Endothelial cell of umbilical vein (primary cell): ENCODE data around the gene AGRN. TPM values are rescaled to one million over a fixed set of nuclear protein-coding genes. Genes with fewer than 3 reads are reported as not detected.

ENCODE experiments used
- BruUV-seq: library from RNA; stranded (reverse); fragments of 400-500 nt; replicated peaks from 2 replicates; lab custom pipeline; 2021; lab: Mats Ljungman, UMichigan
- CTCF ChIA-PET: fragments of 300-600, 350-600 bp; sonication (Branson Sonifier 250); formaldehyde crosslinking; loops from one replicate; lab custom pipeline; 2021; ENCODE audit warnings: antibody characterized with exemption, inconsistent platforms; lab: Charles Lee
- POLR2A ChIA-PET: fragments of 300-600, 350-600 bp; sonication (Branson Sonifier 250); formaldehyde crosslinking; loops from one replicate; lab custom pipeline; 2021; ENCODE audit warnings: antibody characterized with exemption, inconsistent platforms; lab: Charles Lee
- DNase-seq: peaks from one replicate; pipeline ENCODE4 v3.0.0-alpha.2; 2011; ENCODE audit warnings: low read depth, low spot score
- FAIRE-seq: peaks from 2 replicates; lab custom pipeline; 2011; peaks lifted over from hg19 to GRCh38; lab: Jason Lieb, UNC
- H2AFZ ChIP-seq: 2 replicates; pipeline ENCODE4 v1.6.0; 2012; ENCODE audit warnings: low read depth, low read length, control low read depth, inconsistent platforms
- H3K27ac ChIP-seq: 2 replicates; pipeline ENCODE4 v1.5.1; 2011; ENCODE audit warnings: low read depth, mild to moderate bottlenecking, control low read depth, low read length, moderate library complexity; ENCODE audit not compliant: insufficient read depth
- H3K27me3 ChIP-seq, 2 experiments: 2 replicates each; pipeline versions ENCODE4 v1.6.0 to v1.6.1; 2011; ENCODE audit warnings: low read length in 2 of 2, mixed read lengths in 1 of 2; ENCODE audit not compliant: control insufficient read depth in 2 of 2, insufficient read depth in 2 of 2
- H3K36me3 ChIP-seq, 2 experiments: 2 replicates in 1 of 2; 3 replicates in 1 of 2; pipeline ENCODE4 v1.5.1; 2011; ENCODE audit warnings: low read length in 2 of 2, mild to moderate bottlenecking in 1 of 2, moderate library complexity in 1 of 2; ENCODE audit not compliant: control insufficient read depth in 2 of 2, insufficient read depth in 2 of 2; ENCODE audit errors: extremely low read depth in 1 of 2
- H3K4me1 ChIP-seq: 3 replicates; pipeline ENCODE4 v1.5.1; 2011; ENCODE audit warnings: mild to moderate bottlenecking, low read length; ENCODE audit not compliant: control insufficient read depth, insufficient read depth; ENCODE audit errors: extremely low read depth
- H3K4me2 ChIP-seq: 2 replicates; pipeline ENCODE4 v1.6.1; 2011; ENCODE audit warnings: low read length, control low read depth, mixed read lengths; ENCODE audit not compliant: insufficient read depth
- H3K4me3 ChIP-seq, 3 experiments: fragments of 200-600 bp in 1 of 3; sonication (generic), shearing (Covaris generic) in 1 of 3; replicated peaks in 1 of 3; 2 replicates each; pipeline ENCODE4 v1.5.1; 2011 to 2016; ENCODE audit warnings: control low read depth in 3 of 3, low read length in 3 of 3, mild to moderate bottlenecking in 2 of 3, inconsistent platforms in 1 of 3, low read depth in 1 of 3, moderate library complexity in 1 of 3; ENCODE audit not compliant: insufficient read depth in 1 of 3
- H3K79me2 ChIP-seq: 2 replicates; pipeline ENCODE4 v1.6.0; 2012; ENCODE audit warnings: low read length, inconsistent platforms; ENCODE audit not compliant: control insufficient read depth, insufficient read depth
- H3K9ac ChIP-seq: replicated peaks from 2 replicates; pipeline ENCODE3; 2011; ENCODE audit warnings: low read length, control low read depth; ENCODE audit not compliant: insufficient read depth; ENCODE audit errors: extremely low read depth
- H3K9me1 ChIP-seq: replicated peaks from 3 replicates; pipeline ENCODE4 v1.6.0; 2011; ENCODE audit warnings: mild to moderate bottlenecking, low read length; ENCODE audit not compliant: control insufficient read depth, insufficient read depth; ENCODE audit errors: extremely low read depth
- H3K9me3 ChIP-seq: replicated peaks from 2 replicates; pipeline ENCODE4 v1.5.1; 2012; ENCODE audit warnings: low read length, inconsistent platforms; ENCODE audit not compliant: control insufficient read depth, insufficient read depth
- H4K20me1 ChIP-seq: replicated peaks from 2 replicates; pipeline ENCODE3; 2011; ENCODE audit warnings: mild to moderate bottlenecking, low read length; ENCODE audit not compliant: control insufficient read depth, insufficient read depth; ENCODE audit errors: extremely low read depth
- CTCF ChIP-seq, 2 donors: IDR thresholded peaks; 1 replicate in 1 of 2; 2 replicates in 1 of 2; pipeline ENCODE4 v1.5.1; 2011; ENCODE audit warnings: low read length in 2 of 2, mild to moderate bottlenecking in 2 of 2, moderate library complexity in 2 of 2, control low read depth in 1 of 2, inconsistent platforms in 1 of 2, low read depth in 1 of 2; ENCODE audit not compliant: insufficient read depth in 1 of 2; ENCODE audit errors: extremely low read depth in 1 of 2
- EZH2 ChIP-seq: IDR thresholded peaks from 2 replicates; pipeline ENCODE4 v1.6.1; 2012; ENCODE audit warnings: borderline replicate concordance, low read depth, mild to moderate bottlenecking, moderate library complexity, low read length, inconsistent platforms; ENCODE audit not compliant: severe bottlenecking
- FOS ChIP-seq: IDR thresholded peaks from 2 replicates; pipeline ENCODE4 v1.6.1; 2011; ENCODE audit warnings: mild to moderate bottlenecking, low read length, moderate library complexity, borderline replicate concordance; ENCODE audit not compliant: insufficient read depth
- GATA2 ChIP-seq: IDR thresholded peaks from 2 replicates; pipeline ENCODE4 v1.7.0; 2011; ENCODE audit warnings: low read depth, mild to moderate bottlenecking, moderate library complexity, mixed read lengths, low read length; ENCODE audit not compliant: insufficient read length, insufficient read depth
- JUN ChIP-seq: IDR thresholded peaks from 2 replicates; pipeline ENCODE4 v1.6.1; 2011; ENCODE audit warnings: borderline replicate concordance, low read depth; ENCODE audit not compliant: insufficient read length, insufficient read depth
- MAX ChIP-seq: IDR thresholded peaks from 2 replicates; pipeline ENCODE4 v1.6.1; 2011; ENCODE audit not compliant: insufficient read depth, insufficient read length
- MYC ChIP-seq: IDR thresholded peaks from one replicate; pipeline ENCODE4 v1.6.1; 2011; ENCODE audit warnings: mild to moderate bottlenecking, low read depth, low read length
- POLR2A ChIP-seq: IDR thresholded peaks from 2 replicates; pipeline ENCODE4 v1.6.1; 2012; ENCODE audit warnings: low read depth, mild to moderate bottlenecking, control low read depth, low read length
- POLR2AphosphoS5 ChIP-seq: IDR thresholded peaks from 2 replicates; pipeline ENCODE4 v1.6.1; 2012; ENCODE audit warnings: low read depth, mild to moderate bottlenecking, control low read depth, low read length, moderate library complexity; ENCODE audit not compliant: insufficient read depth
- dilution Hi-C: fragments of 300-500 bp; cut with MboI; formaldehyde crosslinking; loops from one replicate; pipeline ENCODE4 v1.15.0; 2019; ENCODE audit warnings: low sequenced_read_pairs; ENCODE audit not compliant: extremely low pct_ligation_motif_present
- intact Hi-C: fragments of 100-400 bp; cut with micrococcal nuclease; formaldehyde crosslinking; loops from one replicate; pipeline ENCODE4 v1.10.0; 2022
- polyA plus RNA-seq, 4 experiments: library from polyadenylated mRNA; depleted of rRNA in 3 of 4; stranded (reverse) in 3 of 4; unstranded in 1 of 4; fragments of >200 nt; gene quantifications; 2 replicates each; pipeline versions ENCODE4 v1.2.1 to v1.2.3, GENCODE V29; 2011 to 2012; ENCODE audit warnings: missing spikeins in 1 of 4
- total RNA-seq: library from RNA; stranded (reverse); gene quantifications from 2 replicates; pipeline ENCODE4 v1.2.3, GENCODE V29; 2021

Gene AGRN
- total and polyA plus RNA-seq, 2 donors (not counting 3 experiments of a cell fraction or from before 2014, with no cell fraction given): 66.6 to 67.8 TPM

GRCh38 chr1:1046767-1047166, 26.8 kb downstream of the AGRN start:
- dilution Hi-C loops (no loop called here), intact Hi-C loops (no loop called here)
- TF ChIP-seq FOS: no peak
- TF ChIP-seq POLR2AphosphoS5: no peak
- no peak for TF ChIP-seq MYC
- TF ChIP-seq POLR2A: no peak
- no peak for TF ChIP-seq JUN
- TF ChIP-seq CTCF (IDR thresholded peaks at IDR 0.05; ENCODE audit: extremely low read depth in 1 of 2, insufficient read depth in 1 of 2, low read depth in 1 of 2, low read length in 2 of 2): no peak
- POLR2A ChIA-PET: no interaction called here
- Histone ChIP-seq H3K4me1 (no peaks in the 10 kb centered on the region), H3K9ac (no peak overlapping the region), H3K79me2 (no peaks in the 10 kb centered on the region), H4K20me1 (no peaks in the 10 kb centered on the region), H3K27me3 (no peaks in the 10 kb centered on the region), H3K27ac (no peak overlapping the region), H3K36me3 (peaks cover 0 to 23% of the 10 kb centered on the region in 2 experiments), H3K4me2 (no peak overlapping the region), H3K9me1 (no peaks in the 10 kb centered on the region), H3K4me3 (no peak overlapping the region), H3K9me3 (no peaks in the 10 kb centered on the region), H2AFZ (no peak overlapping the region)
- FAIRE-seq: no peak
- BruUV-seq: no TSS peak
- CTCF ChIA-PET: no interaction called here
- no peak for DNase-seq

- dilution Hi-C loops: no loop called here
- BruUV-seq: no TSS peak
- no peak for FAIRE-seq
- H3K4me3 ChIP-seq: no peak overlapping the region
- no peak overlapping the region for H3K4me2 ChIP-seq
- H3K9me1 ChIP-seq: no peaks in the 10 kb centered on the region
- H3K79me2 ChIP-seq: no peaks in the 10 kb centered on the region
- no peaks in the 10 kb centered on the region for H3K9me3 ChIP-seq
- intact Hi-C loops: no loop called here
- no peak overlapping the region for H3K27ac ChIP-seq
- POLR2A ChIA-PET: no interaction called here
- H4K20me1 ChIP-seq: no peaks in the 10 kb centered on the region
- no peaks in the 10 kb centered on the region for H3K4me1 ChIP-seq
- no peaks in the 10 kb centered on the region for H3K27me3 ChIP-seq
- H2AFZ ChIP-seq: no peak overlapping the region
- DNase-seq: no peak
- TF ChIP-seq JUN (no peak), EZH2 (no peak), CTCF (IDR thresholded peaks at IDR 0.05; ENCODE audit: extremely low read depth in 1 of 2, insufficient read depth in 1 of 2, low read depth in 1 of 2, low read length in 2 of 2) (no peak), POLR2A (no peak), MAX (no peak), POLR2AphosphoS5 (no peak), FOS (no peak), MYC (no peak), GATA2 (no peak)
- CTCF ChIA-PET: no interaction called here
- peaks cover 0 to 24% of the 10 kb centered on the region in 2 experiments for H3K36me3 ChIP-seq
- H3K9ac ChIP-seq: no peak overlapping the region
Measured at GRCh38 chr1:1047407-1047806, 27.5 kb downstream of the AGRN start.
